IPS-NIHi11 (cell line): Measurements from ENCODE around the gene HAO1.
"Not testable (repeated sequence)": the region's sequence is repeated elsewhere in the genome, so short reads cannot be mapped to it uniquely, and the experiment has no call there.

ENCODE experiments used
- DNase-seq: peaks from one replicate; pipeline ENCODE4 v3.0.0; 2012; ENCODE audit warnings: mixed read lengths, low spot score

Gene HAO1

DNA sequence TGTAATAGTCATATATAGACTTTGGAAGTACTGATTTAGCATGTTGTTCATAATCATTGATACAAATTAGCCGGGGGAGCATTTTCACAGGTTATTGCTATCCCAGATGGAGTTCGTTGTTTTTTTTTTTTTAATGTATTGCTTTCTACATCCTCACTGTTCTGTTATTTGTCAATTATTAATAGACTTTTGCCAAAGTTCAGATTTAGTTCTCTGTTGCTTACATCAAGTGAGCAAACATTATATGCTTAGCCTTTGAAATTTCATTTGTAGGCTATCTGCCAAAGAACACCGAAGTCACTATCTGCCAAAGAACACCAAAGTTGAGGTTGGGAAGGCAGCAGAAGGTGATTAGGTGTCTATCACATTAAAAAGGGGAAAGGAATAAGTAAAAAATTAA is at the start of gene HAO1:
HAO1 (minus strand) TSS at position 118 of the 400 bp plus-strand sequence; CDS start at position 82, 36 bp downstream.
- DNase-seq: no peak

DNA sequence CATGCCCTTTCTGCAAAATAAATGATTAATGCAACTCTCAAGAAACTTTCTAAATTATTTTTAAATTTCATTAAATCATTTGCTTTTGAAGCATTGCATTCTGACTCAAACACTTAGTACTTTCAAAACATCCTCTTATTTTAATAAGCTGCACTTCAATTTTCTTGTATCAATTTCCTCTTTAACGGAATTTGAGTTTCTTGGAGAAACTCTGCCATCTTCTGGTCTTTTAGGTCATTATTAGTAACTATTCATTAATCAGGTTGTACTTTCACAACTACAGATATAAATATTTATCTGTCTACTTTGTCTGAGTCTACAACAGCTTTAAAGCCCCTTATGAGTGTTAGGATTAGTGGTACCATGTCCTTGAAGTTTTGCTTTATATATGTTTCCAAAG is 49.1 kb upstream of the HAO1 start:
- DNase-seq: no peak

DNA sequence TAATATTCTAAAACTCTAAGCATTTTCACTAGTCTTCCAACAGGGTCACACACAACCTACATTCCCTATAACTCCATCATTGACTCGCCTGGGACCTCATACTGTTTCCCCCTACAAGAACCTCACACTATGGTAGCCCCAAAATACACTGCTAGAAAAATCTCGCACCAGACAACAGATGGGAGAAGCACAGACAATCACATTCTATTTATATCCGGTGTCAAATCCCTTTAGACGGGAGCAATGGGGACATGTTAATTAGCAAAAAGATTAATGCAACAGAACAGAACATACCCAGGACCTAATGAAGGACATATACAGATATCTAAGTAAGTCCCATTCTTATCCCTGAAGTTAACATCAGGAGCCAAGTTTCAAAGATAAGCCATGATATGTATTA is 45.7 kb upstream of the HAO1 start:
- DNase-seq: no peak

GRCh38 chr20:7984192-7984591 is 43.9 kb upstream of the HAO1 start:
- peak; percentile 69 for DNase-seq

DNA sequence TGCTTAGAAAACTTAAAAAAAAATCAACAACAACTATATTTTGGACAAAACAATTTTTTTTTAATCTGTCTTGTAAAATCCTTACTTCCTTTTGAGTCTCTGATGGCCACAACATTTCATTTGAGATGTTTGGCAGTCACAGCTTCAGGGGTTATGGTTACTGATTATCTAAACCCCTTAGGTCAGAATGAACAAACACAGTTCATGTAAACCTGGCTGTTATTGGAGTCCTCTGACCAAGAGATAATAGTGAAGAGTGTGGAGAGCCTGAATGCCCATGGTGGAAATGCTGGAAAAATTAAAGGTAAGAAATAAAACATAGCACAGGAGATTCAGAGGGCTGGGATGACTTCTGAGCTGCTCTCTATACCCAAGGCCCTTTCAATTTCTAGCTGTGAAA is 41.1 kb upstream of the HAO1 start:
- DNase-seq: no peak

GRCh38 chr20:7980332-7981046 is 40.2 kb upstream of the HAO1 start:
- peak; percentile 52 for DNase-seq

- no peak for DNase-seq
Measured at GRCh38 chr20:7977709-7978108, 37.5 kb upstream of the HAO1 start.

DNA sequence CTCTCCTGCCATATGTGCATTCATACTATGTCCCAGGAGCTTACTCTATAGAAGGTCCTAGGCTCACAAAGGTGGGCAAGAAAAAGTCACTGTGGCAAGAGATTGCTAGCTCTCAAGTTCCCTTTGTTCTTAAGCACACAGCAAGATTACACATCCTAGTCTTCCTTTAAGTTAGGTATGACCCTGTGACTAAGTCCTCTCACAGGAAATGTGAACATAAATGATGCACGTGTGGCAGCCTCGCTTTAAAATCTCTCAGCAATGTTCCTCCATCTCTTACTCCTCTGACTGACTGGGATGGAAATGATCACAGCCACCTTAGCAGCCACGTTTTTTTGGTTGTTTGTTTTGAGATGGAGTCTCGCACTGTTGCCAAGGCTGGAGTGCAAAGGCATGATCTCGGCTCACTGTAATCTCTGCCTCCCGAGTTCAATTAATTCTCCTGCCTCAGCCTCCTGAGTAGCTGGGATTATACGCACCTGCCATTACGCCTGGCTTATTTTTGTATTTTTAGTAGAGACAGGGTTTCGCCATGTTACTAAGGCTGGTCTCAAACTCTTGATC is 35.7 kb upstream of the HAO1 start:
- no peak for DNase-seq

GRCh38 chr20:7974785-7975435 is 34.7 kb upstream of the HAO1 start:
- DNase-seq: no peak

GRCh38 chr20:7971536-7972280 is 31.4 kb upstream of the HAO1 start:
- no peak for DNase-seq

- no peak for DNase-seq
Measured at GRCh38 chr20:7967199-7967844, 27.1 kb upstream of the HAO1 start.

GRCh38 chr20:7966176-7966575 is 25.9 kb upstream of the HAO1 start:
- DNase-seq: no peak

DNA sequence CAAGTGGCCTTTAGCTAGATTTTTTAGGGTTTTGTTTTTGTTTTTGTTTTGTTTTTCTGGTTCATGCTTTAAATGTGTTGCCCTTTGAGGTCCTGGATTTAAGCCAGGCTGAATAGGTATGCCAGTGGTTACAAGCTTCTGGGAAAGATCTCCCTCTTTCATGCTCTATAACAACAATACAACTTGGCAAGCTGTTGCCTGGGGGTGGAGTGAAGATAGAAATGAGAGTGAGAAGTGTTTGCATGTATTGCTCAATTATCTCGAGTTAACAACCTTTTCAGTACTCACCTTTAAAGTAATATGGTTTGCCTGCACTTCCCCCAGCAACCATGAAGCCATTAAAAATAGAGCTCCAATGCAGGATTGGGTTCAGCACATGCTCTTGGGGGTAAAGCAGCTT is 19.2 kb upstream of the HAO1 start:
- no peak for DNase-seq

DNA sequence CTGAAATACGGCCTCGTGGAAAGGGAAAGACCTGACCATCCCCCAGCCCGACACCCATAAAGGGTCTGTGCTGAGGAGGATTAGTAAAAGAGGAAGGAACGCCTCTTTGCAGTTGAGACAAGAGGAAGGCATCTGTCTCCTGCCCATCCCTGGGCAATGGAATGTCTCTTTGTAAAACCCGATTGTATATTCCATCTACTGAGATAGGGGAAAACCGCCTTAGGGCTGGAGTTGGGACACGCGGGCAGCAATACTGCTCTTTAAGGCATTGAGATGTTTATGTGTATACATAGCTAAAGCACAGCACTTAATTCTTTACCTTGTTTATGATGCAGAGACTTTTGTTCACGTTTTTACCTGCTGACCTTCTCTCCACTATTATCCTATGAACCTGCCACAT is 16.3 kb upstream of the HAO1 start:
- not testable (repeated sequence) for DNase-seq

DNA sequence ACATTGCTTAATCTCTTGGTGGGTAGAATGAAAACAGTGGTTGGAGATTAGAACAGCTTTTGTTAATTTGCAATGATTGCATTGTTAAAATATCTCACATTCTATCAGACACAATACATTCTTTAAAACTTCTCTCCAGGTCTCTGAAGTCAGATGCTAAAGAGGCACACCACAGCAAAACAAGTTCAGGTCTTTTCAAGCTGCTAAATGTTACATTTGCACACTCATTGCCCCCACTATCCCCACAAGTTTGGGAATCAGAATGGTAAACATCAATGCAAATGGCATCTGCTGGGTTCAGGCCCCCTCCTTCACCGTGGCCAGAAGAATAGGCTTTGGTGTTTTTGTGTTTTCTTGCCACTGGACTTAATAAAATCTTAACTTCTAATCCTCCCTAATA is 10.1 kb upstream of the HAO1 start:
- no peak for DNase-seq

GRCh38 chr20:7943891-7944290 is 3.6 kb upstream of the HAO1 start:
- DNase-seq: no peak

- DNase-seq: no peak
Measured at GRCh38 chr20:7939663-7940062, 595 bp downstream of the HAO1 start.

DNA sequence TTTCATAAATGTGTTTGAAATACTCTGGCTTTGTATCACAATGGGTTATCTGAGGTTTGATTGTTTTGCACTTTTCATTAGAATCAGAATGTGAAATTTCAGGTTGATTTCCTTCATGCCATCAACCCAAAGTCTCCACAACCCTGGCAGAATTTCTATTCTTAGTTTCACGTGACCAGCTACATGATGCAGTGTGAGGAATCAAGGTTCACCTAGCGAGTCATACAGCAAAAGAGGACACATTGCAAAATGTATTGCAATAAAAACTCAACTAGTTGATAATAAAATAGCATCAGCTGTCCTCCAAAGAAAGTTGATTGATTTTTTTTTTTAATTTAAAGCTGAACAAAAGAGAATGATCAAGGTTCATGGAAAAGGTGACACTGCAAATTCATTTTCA is 2.2 kb downstream of the HAO1 start:
- no peak for DNase-seq

DNA sequence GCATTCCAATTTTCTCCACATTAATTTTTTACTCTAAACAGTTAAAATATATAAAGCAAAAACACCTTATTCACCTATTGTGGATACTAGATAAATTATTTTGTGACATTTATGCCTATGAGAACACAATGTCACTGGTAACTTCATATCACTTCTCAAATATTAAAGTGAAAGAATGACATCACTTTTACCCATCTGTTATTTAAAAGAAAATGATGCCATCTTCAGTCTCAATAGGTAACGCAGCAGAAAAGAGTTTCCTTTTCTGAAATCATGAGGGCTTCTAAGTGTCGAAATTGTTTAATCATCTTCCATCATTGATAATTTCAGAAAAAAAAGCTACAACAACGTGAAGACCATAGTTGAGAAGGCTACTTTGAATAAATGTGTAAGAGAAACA is 2.9 kb downstream of the HAO1 start:
- no peak for DNase-seq

- no peak for DNase-seq
Measured at GRCh38 chr20:7935027-7935551, 5.2 kb downstream of the HAO1 start.

DNA sequence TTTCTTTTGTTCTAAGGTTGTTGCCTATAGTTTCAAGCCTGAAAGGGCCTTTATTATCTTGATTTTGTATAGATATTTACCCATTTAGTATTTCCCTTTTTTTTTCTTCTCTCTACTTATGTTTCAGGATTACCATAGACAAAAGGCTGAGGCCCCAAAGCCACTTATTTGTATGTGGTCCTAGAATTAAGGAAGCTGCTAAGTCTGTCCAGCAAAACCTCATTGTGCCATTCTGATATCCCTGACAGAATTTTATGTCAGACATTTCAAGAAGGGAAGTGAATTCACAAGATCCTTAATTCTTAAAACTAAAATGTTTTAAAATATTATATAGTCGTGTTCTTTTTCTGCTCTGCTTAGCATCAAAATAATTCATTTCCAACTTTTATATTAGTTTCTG is 6.9 kb downstream of the HAO1 start:
- no peak for DNase-seq

DNA sequence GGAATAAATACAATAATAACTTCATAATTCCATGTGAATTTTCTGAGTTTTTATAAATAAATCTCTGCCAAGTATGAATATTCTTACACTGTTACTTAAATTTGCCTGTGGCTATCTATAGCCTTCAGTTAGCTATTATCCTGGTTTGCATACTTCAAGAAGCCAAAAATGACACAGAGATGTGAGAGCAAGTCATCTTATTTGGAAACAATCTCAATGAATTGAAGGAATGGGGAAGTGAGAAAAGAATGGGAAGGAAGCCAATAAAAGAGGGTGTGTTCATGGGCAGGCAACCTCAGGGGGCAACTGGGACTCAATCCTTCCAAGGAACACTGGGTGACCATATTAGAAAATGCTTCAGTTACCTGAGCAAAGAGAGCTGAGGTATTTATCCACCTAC is 9.9 kb downstream of the HAO1 start:
- DNase-seq: no peak
